GM19463 (cell line): ENCODE measurements around the gene COL4A2.
A peak's percentile ranks its signal among the peaks of the same experiment; 100 is the strongest.
"Not testable (repeated sequence)": the region's sequence is repeated elsewhere in the genome, so short reads cannot be mapped to it uniquely, and the experiment has no call there.

Experiments used
- ATAC-seq: cut with Tn5 transposase; IDR thresholded peaks from one replicate; pipeline ENCODE4 v1.9.1; 2021; ENCODE audit warnings: mild to moderate bottlenecking, moderate library complexity; ENCODE audit not compliant: unreplicated experiment

COL4A2 gene

GRCh38 chr13:110449219-110450015 is 142.3 kb downstream of the COL4A2 start:
- ATAC-seq, result no peak

GRCh38 chr13:110450016-110450900 is 143.2 kb downstream of the COL4A2 start:
- ATAC-seq, result no peak

GRCh38 chr13:110450941-110451730 is 144.1 kb downstream of the COL4A2 start:
- no peak for ATAC-seq

- ATAC-seq, result not testable (repeated sequence)
These were observed 146.0 kb downstream of the COL4A2 start for GRCh38 chr13:110453091-110453490.

- no peak for ATAC-seq
These were observed 146.7 kb downstream of the COL4A2 start for GRCh38 chr13:110453797-110454196.

- ATAC-seq, result no peak
These were observed 147.3 kb downstream of the COL4A2 start for GRCh38 chr13:110454227-110454859.

GRCh38 chr13:110454956-110455355 is 147.9 kb downstream of the COL4A2 start:
- no peak for ATAC-seq

GRCh38 chr13:110455444-110455843 is 148.4 kb downstream of the COL4A2 start:
- no peak for ATAC-seq

- ATAC-seq, result peak; percentile 98
These were observed 148.9 kb downstream of the COL4A2 start for GRCh38 chr13:110455941-110456340.

GRCh38 chr13:110456550-110456949 is 149.5 kb downstream of the COL4A2 start:
- ATAC-seq, result no peak

GRCh38 chr13:110457361-110457760 is 150.3 kb downstream of the COL4A2 start:
- ATAC-seq, result no peak

GRCh38 chr13:110458017-110458416 is 150.9 kb downstream of the COL4A2 start:
- no peak for ATAC-seq

- ATAC-seq, result no peak
These were observed 151.7 kb downstream of the COL4A2 start for GRCh38 chr13:110458594-110459365.

GRCh38 chr13:110462091-110462490 is 155.0 kb downstream of the COL4A2 start:
- no peak for ATAC-seq

GRCh38 chr13:110463156-110463555 is 156.1 kb downstream of the COL4A2 start:
- ATAC-seq, result no peak

GRCh38 chr13:110463871-110464510 is 156.9 kb downstream of the COL4A2 start:
- peak; percentile 43 for ATAC-seq

- no peak for ATAC-seq
These were observed 157.7 kb downstream of the COL4A2 start for GRCh38 chr13:110464556-110465333.

- no peak for ATAC-seq
These were observed 158.6 kb downstream of the COL4A2 start for GRCh38 chr13:110465696-110466095.
